G401 (cell line): Measurements from ENCODE around the gene PHACTR1. TPM values are rescaled to one million over a fixed set of nuclear protein-coding genes. Genes with fewer than 3 reads are reported as not detected.
"Not testable (repeated sequence)": the region's sequence is repeated elsewhere in the genome, so short reads cannot be mapped to it uniquely, and the experiment has no call there.

ENCODE experiments used
- DNase-seq: peaks from one replicate; pipeline ENCODE4 v3.0.0-alpha.2; 2015; ENCODE audit warnings: low spot score
- in situ Hi-C: cut with HindIII; loops from 2 replicates; pipeline ENCODE4 v1.10.0; 2016; ENCODE audit warnings: low sequenced_read_pairs, mixed read lengths
- total RNA-seq: library from RNA; depleted of rRNA; stranded (reverse); fragments of >200 nt; shearing (Covaris generic); gene quantifications from 2 replicates; pipeline ENCODE4 v1.2.3, GENCODE V29; 2014

Gene PHACTR1
- total RNA-seq, 1 experiment from 2014 or later, result not detected

DNA sequence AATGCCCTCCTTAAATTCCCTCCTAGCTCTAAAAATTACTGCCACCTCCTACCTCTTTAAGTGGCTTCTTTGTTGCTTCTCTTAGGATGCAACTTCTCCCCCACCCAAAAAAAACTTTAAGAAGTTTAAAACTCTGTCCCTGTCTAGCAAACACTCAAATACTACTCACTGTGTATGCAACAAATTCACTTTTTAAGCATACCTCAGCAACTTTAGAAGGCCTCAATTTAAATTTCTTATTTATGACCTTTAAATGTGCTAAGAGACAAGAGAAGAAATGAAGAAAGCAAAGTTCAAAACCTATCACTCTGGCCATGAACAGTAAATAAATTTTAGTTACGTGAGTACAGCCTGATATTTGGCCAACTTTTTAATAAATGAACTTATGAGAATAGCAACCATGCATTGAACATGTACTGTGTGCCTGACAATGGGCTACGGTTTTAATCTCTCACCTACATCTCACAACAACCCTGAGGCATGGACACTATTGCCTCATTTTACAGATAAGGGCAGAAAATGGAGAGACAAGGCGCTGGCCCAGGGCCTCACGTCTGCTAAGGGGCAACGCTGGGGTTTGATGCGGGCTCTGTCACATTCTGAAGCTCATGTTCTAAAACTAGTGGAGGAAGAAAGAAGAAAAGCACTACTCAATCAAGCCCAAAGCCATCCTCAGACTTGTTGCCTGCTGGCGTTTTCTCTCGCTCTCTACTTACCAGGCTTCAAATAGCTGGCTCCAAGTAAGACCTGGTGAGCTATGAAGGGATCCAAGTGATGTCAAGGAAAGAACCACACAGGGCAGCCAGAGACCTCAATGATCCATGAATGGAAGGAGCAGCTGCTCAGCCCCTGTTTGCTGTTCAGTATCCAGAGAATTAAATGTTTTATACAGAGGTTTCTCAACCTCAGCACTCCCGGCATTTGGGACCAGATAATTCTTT is 512.0 kb downstream of the PHACTR1 start:
- in situ Hi-C loops, result no loop called here
- DNase-seq, result no peak

DNA sequence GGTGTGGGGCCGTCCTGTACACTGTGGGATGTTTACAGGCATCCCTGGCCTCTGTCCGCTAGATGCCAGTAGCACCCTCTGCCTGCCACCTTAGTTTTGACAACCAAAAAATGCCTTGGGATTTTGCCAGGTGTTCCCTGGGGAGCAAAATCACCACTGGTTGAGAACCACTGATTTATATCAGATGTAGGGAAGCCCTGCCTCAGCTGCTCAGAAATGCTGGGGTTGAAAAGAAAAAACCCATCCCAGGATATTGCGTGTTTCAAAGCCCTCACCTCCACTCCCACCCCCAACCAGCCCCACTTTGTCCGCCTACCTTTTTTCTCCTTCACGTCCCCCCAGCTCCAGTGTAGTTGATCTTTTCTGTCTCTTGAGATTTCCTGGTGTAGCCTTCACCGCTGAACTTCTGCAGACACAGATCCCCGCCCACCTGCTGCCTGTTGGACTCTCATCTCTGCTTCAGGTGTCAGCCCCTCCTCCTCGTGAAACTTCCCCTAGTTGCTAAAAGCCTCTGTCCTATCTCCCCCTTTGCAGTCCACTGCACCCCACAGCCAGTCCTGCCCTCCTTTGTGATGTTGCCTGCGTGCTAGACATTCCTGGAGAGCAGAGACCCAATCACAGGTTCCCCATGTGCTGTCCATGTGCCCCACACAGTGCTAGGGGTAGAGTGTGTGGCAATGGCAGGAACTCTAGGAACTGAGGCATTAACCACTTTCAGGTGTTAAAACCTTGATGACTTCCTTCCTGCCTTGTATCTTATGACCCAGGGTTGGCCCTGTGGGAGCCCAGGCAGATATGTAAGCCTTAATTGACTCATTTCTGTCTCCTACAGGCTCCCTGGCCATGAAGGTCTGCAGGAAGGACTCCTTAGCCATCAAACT is 512.9 kb downstream of the PHACTR1 start:
- in situ Hi-C loops, result no loop called here
- no peak for DNase-seq

DNA sequence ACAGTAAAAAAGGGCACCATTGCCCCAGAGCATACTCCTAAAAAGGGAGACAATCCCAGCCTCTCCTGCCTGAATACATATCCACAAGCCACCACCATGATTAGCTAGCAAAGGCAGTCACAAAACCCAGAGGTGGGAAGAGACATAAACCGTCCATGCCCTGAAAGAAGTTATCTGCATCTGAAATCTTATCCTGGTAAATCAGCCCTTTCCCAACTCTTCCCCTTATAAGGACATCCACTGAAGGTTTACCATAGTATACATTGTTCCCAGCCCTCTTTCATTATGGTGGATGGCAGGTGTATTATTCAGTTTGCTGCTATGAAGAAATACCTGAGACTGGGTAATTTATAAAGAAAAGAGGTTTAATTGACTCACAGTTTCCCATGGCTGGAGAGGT is 516.5 kb downstream of the PHACTR1 start:
- DNase-seq, result no peak
- in situ Hi-C loops, result no loop called here

DNA sequence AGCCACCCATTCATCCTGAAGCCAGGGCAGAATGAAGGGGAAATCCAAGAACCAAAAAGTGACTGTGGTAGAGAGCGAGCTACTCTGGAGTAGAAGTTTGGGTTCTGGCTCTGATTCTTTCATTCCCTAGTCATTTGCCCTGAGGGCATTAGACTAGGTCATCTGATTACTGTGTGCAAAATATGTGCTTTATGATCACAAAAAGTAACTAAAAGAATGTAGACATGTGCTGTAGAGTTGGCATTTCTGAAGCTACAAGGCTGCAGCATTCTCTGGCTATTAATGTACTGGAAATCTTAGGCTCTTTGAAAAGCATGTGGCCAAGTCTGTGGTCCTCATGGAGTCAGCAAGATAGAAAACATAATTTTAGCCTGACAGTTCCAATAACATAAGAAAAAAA is 517.6 kb downstream of the PHACTR1 start:
- in situ Hi-C loops, result no loop called here
- no peak for DNase-seq

DNA sequence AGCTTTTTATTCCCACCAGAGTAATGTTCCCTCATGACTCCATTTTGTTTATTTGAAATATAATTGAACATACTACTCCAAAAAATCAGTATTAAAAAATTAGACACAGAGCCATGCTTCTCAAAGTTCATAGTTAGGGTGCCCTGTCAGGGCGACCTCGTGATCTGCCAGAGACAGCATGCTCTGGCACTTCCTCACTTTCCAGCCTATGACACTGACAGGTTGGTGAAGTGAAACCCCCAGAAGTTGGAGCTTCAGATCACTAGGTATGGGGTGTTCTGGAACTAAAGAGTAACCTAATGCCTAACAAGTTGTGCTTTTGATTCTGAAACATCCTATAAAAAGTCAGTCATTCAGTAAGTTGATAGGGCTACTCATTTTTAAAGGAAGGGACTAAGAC is 518.8 kb downstream of the PHACTR1 start:
- in situ Hi-C loops, result no loop called here
- no peak for DNase-seq

DNA sequence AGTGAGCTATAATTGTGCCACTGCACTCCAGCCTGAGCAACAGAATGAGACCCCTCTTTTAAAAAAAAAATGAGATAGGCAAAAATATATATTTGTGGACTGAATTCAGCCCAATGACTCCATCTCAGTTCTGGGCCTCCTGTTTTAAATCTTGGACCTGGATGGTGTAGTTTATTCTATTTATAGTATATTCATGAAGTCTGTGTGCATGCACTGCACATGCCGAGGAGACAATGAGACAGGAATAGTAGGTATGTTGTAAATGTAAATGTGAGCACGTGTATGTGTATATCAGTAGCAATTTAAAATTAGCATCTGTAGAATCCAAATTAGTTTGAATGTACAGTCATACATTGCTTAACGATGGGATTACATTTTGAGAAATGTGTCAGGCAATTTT is 520.8 kb downstream of the PHACTR1 start:
- no peak for DNase-seq
- in situ Hi-C loops, result no loop called here

DNA sequence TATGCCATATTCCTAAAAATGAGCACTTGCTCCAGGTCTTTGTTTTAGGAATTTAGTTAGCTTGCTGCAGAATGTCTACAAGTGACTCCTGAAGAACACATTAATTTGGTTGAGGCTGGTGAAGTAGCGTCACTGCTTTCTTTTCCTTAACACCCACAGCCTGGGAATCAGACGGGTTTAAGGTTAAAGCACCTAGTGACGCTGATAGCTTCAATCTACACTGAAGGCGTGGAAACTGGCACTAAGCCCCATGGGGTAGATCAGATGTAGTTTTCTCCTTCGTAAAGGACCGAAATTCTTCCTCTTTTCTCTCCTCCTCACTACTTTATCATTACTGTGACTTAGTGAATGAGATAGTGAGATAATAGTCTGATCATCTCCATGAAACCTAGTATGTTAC is 521.5 kb downstream of the PHACTR1 start:
- DNase-seq, result no peak
- in situ Hi-C loops, result no loop called here

DNA sequence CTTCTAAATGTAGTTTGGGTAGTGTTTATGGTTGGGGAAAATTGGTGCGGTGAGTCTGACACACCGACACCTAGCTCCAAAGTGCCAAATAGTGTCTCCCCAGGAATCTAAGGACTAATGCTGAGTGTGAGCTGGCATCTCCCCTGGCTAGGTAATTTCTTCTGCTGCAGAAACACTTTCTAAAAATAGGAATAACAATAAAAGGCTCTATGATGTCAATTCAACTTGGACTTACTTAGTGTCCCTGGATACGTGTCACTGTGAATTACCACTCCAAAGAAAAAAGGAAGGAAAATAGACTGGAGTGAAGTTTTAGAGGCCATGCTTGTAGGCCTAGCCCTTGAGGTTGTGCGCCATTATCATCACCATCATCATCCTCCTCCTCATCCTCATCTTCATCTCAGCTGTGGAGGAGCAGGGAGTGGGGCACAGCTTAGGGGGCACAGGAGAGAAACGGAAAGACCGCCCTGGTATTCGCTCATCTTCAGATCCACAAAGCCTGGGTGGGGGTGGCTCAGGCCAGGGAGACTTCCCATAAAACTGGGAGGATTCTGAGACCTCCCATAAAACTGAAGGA is 522.2 kb downstream of the PHACTR1 start:
- in situ Hi-C loops, result no loop called here
- no peak for DNase-seq

DNA sequence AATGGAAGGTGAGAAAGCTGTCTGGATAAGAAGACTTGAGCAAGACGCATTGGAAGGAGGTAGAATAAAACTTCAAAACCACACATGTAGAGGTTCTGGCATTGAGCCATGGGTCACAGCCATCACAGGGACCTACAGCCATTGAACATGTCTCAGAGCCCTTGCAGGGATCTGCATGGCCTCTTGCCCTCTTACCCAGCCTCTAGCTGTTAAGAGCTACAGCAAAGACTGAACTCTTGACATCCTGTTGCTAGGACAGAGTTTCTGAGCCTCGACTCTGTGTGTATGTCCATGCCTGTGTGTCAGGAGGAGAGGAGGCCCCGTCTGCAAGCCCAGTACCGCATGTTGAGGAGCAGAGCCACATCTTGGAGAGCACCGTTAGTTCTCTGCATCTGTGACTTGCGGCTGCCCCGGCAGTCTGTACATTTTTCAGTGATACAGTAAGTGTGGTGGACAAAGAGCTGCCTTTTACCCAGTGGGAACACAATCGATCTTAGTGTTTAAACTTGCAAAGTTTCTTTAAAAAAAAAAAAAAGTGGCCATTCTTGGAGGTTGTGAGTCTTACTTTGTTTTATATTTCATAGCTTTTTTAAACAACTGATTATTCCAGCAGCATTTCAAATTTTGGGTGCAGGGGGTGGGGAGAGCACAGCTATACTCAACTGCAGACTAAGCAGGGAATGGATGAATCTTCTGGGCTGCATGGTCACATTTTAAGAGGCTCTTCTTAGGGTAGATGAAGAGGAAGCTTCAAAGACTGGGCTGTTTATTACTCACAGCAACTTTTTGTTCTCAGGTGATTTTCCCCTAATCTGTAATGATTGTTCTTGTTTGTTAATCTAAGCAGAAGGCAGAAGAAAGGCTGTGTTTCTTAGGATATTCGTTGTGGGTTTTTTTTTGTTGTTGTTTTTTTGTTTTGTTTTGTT is 523.2 kb downstream of the PHACTR1 start:
- DNase-seq, result no peak
- in situ Hi-C loops, result no loop called here

DNA sequence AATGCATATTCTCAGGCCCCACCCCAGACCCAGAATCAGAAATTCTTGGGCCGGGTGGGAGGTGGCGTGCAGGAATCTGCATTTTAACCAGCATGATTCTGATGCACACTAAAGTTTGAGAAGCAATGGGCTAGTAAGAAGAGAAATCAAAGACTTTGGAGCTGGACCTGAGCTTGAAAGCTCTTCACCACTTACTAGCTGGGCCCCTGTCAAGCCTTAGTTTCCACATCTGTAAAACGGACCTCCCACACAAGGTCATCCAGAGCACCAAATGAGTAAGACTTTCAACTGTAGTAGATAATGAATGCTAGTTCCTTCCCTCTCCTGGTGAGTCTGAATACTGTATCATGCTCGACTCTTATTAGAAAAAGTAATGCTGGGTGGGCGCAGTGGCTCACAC is 524.8 kb downstream of the PHACTR1 start:
- in situ Hi-C loops, result no loop called here
- no peak for DNase-seq

DNA sequence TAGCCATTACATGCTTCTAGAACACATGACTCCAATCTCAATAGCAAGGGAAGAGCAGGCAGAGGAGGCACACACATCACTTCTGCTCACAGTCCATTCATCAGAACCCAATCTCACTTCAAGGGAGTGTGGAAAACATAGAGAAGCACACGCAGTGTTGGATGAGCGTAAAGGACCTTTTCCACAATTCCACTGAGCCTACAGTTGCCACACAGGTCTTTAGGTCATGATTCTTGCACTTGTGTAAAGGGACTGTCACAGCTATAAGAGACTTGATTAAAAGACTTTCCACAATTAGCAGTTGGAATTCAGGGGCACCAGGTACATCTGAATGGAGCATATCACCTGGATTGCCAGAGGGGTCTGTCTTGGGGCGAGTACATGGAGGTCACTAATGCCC is 525.6 kb downstream of the PHACTR1 start:
- in situ Hi-C loops, result no loop called here
- no peak for DNase-seq

DNA sequence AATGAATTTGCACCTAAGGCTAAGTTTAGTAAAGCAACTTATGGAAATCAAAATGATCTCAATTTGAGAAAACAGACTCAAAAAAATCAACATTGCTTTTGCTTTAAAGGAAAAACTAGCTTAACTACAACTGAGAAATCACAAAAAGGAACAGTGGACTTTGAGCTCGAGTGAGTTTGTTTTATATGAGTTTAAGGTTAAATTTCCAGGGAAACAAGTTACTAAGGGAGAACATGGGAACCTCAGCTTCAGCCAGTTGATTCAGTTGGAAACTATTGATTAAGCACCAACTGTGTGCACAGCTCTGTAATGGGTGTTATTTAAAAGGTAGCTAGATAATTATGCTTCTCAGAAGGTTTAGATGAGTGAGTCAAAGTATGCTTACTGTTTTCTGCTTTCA is 526.0 kb downstream of the PHACTR1 start:
- in situ Hi-C loops, result no loop called here

DNA sequence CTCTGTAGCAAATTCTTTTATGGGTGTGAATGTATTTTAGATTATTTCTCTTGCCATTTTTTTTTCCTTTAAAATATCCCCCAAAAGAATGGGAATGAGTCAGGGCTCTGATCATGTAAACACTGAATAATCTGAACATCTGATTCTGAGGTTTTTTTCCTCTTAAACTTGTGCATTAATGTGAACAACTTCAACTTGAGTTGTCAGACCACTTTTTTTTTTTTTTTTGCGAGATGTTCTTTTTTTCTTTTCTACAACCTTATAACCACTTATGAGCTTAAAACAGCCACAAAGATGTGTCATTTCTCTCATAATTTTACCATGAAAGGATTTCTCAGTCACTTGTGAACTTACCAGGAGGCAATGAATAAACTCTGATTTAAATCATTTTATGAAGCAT is 526.5 kb downstream of the PHACTR1 start:
- no peak for DNase-seq
- in situ Hi-C loops, result no loop called here

More for the DNA sequence above, 526.0 kb downstream of the PHACTR1 start:
- DNase-seq, result no peak

DNA sequence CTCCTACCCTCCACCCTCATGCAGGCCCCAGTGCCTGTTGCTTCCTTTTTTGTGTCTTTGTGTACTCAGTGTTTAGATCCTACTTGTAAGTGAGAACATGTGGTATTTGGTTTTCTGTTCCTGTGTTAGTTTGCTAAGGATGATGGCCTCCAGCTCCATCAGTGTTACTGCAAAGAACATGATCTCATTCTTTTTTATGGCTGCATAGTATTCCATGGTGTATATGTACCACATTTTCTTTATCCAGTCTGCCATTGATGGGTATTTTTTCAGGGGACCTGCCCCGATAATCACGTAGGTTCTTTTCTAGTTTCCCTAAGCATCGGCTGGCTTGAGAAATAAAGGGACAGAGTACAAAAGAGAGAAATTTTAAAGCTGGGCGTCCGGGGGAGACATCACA is 527.2 kb downstream of the PHACTR1 start:
- in situ Hi-C loops, result not testable (repeated sequence)

DNA sequence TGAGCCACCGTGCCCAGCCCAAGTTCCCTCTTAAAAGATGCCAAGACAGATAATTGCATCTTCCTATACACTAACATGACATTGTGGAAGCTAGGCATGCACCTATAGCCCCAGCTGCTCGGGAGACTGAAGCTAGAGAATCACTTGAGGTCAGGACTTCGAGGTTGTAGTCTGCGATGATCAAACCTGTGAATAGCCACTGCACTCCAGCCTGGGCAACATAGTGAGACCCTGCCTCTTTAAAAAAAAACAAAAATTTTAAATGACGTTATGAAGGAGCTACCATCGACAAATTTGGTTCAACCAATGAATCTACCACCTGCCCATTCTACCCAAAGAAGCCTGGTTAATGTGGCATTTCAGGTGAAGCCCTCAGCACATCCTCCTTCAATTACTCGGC is 531.1 kb downstream of the PHACTR1 start:
- DNase-seq, result no peak
- in situ Hi-C loops, result no loop called here

More for the DNA sequence above, 527.2 kb downstream of the PHACTR1 start:
- DNase-seq, result not testable (repeated sequence)

DNA sequence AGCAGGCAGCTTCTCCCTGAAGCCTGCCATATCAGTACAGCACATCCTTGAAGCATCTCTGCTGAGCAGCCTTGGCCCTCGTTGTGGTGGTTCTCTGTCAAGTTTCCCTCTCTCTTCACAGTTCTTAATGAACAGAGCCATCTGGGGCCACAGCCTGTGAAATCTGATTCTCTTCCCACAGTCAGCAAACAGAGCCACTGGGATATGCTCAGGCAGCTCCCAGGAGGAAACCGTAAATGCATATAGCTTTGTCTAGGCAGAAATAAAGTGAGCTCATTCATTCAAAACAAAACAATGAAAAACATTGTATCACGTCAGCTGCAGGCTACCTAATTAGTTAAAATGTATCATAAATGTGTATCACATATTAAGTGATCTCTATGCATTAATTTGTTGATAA is 531.5 kb downstream of the PHACTR1 start:
- no peak for DNase-seq
- in situ Hi-C loops, result no loop called here

DNA sequence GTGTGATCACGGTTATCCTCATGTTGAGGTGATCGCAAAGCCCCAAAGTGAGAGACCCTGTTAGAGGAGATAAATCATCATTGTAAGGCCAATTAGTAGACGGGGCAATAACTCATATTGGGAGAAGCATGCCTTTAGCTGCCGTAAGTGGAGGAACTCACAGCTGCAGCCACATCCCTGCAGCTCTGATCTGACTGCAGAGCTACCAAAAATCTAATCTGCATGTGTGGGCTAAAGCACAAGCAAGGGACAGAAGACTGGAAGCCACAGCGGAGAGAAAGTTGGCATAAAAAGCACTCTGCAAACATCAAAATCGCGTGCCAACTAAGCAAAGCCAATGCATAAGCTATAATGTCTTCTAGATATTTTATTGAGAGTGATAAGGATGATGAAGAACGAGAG is 532.0 kb downstream of the PHACTR1 start:
- in situ Hi-C loops, result no loop called here
- no peak for DNase-seq

DNA sequence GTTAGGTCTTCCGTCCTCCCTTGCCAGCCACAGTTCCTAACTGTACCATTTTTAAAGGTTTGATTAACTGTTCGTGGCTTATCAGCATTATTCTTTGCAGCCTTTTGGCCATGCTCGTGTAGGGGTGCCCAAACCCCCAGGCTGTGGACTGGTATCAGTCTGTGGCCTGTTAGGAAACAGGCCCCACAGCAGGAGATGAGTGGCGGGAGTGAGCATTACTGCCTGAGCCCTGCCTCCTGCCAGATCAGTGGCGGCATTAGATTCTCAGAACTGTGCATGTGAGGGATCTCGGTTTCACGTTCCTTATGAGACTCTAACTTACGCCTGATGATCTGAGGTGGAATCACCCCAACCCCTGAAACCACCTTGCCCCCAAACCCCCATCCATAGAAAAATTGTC is 532.4 kb downstream of the PHACTR1 start:
- in situ Hi-C loops, result no loop called here

DNA sequence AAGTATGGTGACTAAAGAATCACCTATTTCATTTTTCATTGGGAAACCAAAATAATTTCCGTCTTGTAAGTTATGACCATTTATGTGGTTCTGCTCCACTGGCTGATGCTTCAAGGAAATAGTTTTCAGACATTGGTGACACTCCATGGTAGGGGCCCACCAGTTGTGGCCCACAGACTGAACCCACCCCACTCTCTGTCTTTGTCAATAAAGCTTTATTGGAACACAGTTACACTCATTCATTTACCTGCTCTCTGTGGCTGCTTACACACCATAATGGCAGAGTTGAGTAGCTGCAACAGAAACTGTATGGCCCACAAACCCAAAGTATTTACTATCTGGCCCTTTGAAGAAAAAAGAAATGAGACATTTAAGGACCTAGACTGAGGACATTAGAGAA is 533.2 kb downstream of the PHACTR1 start:
- in situ Hi-C loops, result no loop called here
- DNase-seq, result no peak

More for the DNA sequence above, 532.4 kb downstream of the PHACTR1 start:
- DNase-seq, result no peak
